Neutrophil (primary cell): ENCODE results near the gene BBOX1.

Experiments used
- H3K27ac ChIP-seq: fragments of 200-600 bp; sonication (generic); 2 replicates; pipeline ENCODE4 v1.5.1; 2016; ENCODE audit warnings: mild to moderate bottlenecking, moderate library complexity
- H3K27me3 ChIP-seq: fragments of 200-600 bp; sonication (generic); 2 replicates; pipeline ENCODE4 v1.6.0; 2016; ENCODE audit warnings: mild to moderate bottlenecking
- H3K36me3 ChIP-seq: fragments of 200-600 bp; sonication (generic); 2 replicates; pipeline ENCODE4 v1.5.1; 2017
- H3K4me1 ChIP-seq, 2 experiments: fragments of 200-600 bp in 1 of 2; sonication (generic) in 1 of 2; 1 replicate in 1 of 2; 2 replicates in 1 of 2; pipeline versions ENCODE4 v1.5.1 to v1.6.1; 2013 to 2016; ENCODE audit warnings: low read depth in 1 of 2, low read length in 1 of 2, mild to moderate bottlenecking in 1 of 2, moderate library complexity in 1 of 2; ENCODE audit not compliant: control insufficient read depth in 1 of 2, insufficient read depth in 1 of 2
- H3K4me3 ChIP-seq, 2 experiments: fragments of 200-600 bp in 1 of 2; sonication (generic) in 1 of 2; 1 replicate in 1 of 2; 2 replicates in 1 of 2; pipeline ENCODE4 v1.5.1; 2013 to 2016; ENCODE audit warnings: low read depth in 1 of 2, low read length in 1 of 2, mild to moderate bottlenecking in 1 of 2, moderate library complexity in 1 of 2
- H3K9me3 ChIP-seq: fragments of 200-600 bp; sonication (generic); 2 replicates; pipeline ENCODE4 v1.5.1; 2016
- TF ChIP-seq, protein P1 (sequence below): fragments of 200-600 bp; sonication (generic); IDR thresholded peaks from 2 replicates; pipeline ENCODE4 v1.5.1; 2016; ENCODE audit warnings: antibody characterized with exemption

Gene BBOX1

DNA sequence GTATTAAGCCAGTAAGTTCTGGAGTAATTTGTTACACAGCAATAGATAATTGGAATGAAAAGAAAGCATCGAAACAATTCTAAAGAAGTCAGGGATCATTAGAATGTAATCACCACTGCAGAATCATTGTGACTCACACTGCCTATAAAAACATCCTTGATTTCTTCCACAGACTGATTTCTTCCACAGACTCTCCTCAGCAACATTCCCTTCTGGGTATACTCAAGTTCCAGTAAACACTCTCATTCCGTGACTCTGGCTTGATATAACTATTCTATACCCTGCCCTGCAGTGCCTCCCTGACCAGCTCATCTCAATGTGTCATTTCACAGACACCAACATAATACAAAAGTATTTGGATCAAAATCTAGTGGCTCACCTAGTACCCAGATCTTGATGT is 120.5 kb downstream of the BBOX1 start:
- Histone ChIP-seq H3K4me3 (no peak overlapping the region), H3K36me3 (no peaks in the 10 kb centered on the region), H3K27ac (no peak overlapping the region), H3K27me3 (no peaks in the 10 kb centered on the region), H3K9me3 (no peaks in the 10 kb centered on the region), H3K4me1 (no peaks in the 10 kb centered on the region)
- TF ChIP-seq, protein P1, sequence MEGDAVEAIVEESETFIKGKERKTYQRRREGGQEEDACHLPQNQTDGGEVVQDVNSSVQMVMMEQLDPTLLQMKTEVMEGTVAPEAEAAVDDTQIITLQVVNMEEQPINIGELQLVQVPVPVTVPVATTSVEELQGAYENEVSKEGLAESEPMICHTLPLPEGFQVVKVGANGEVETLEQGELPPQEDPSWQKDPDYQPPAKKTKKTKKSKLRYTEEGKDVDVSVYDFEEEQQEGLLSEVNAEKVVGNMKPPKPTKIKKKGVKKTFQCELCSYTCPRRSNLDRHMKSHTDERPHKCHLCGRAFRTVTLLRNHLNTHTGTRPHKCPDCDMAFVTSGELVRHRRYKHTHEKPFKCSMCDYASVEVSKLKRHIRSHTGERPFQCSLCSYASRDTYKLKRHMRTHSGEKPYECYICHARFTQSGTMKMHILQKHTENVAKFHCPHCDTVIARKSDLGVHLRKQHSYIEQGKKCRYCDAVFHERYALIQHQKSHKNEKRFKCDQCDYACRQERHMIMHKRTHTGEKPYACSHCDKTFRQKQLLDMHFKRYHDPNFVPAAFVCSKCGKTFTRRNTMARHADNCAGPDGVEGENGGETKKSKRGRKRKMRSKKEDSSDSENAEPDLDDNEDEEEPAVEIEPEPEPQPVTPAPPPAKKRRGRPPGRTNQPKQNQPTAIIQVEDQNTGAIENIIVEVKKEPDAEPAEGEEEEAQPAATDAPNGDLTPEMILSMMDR: no peak

DNA sequence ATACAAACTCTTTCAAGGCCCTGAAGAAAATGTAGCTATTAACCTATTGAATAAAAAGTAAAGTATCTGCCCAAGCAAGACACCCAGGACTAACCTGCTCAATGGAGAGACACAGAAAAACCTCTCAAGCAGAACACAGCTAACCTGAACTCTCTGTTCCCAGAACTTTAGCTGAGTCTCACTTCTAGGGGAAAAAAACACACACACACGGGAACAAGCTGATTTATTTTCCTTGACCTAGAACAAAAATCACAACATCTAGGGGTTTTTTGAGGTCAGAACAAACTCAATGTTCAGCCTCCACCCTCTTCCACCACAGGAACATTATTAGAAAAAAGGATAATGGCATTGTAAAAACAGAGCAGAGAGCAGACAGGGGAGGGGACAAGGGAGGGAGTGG is 121.6 kb downstream of the BBOX1 start:
- no peak overlapping the region for H3K4me3 ChIP-seq
- no peaks in the 10 kb centered on the region for H3K27me3 ChIP-seq
- H3K4me1 ChIP-seq: no peaks in the 10 kb centered on the region
- no peaks in the 10 kb centered on the region for H3K36me3 ChIP-seq
- no peaks in the 10 kb centered on the region for H3K9me3 ChIP-seq
- no peak overlapping the region for H3K27ac ChIP-seq
- TF ChIP-seq, protein P1: no peak

DNA sequence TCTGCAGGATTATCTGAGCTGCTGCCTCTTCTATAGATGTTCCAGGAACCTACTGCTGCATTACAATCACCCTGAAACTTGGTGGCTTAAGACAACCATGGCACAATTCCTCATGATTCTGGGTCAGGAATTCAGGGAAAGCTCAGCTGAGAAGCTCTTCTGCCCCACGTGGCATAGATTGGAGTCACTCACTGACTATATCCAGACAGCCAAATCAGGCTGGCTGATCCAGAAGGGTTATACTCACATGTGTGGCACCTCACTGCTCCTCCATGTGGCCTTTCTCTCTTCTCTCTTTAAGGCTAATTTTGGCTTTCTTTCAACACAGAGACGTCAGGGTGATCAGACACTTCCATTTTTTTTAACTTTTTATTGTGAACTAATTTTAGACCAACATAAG is 125.5 kb downstream of the BBOX1 start:
- Histone ChIP-seq H3K36me3 (no peaks in the 10 kb centered on the region), H3K4me3 (no peak overlapping the region), H3K4me1 (no peaks in the 10 kb centered on the region), H3K9me3 (no peaks in the 10 kb centered on the region), H3K27me3 (no peaks in the 10 kb centered on the region), H3K27ac (no peak overlapping the region)
- TF ChIP-seq, protein P1: no peak

DNA sequence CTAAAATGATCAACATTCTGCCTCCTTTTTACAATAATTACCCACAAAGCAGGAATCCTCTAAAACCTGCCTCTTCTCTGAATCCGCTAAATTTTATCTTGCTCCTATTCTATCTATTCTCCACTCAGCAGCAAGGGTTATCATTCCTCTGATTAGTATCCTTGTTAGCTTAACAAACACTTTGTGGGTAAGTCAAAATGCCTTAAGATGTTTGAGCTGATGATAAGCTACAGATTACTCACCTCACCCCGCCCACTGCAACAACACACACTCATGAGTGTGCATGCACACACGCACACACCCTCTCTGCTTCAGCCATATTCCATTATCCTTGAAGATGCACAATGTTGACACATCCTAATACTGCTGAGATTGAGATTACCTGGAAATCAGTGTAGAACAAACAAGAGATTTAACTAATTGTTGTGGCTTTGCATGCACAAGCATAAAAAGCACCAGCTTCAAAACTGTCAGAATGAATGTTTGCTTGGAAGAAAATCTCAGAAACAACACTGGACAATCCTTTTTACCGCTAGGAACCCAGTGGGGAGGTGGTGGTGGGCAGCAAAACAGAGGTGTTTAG is 130.9 kb downstream of the BBOX1 start:
- Histone ChIP-seq H3K4me1 (no peaks in the 10 kb centered on the region), H3K27me3 (no peaks in the 10 kb centered on the region), H3K36me3 (no peaks in the 10 kb centered on the region)

DNA sequence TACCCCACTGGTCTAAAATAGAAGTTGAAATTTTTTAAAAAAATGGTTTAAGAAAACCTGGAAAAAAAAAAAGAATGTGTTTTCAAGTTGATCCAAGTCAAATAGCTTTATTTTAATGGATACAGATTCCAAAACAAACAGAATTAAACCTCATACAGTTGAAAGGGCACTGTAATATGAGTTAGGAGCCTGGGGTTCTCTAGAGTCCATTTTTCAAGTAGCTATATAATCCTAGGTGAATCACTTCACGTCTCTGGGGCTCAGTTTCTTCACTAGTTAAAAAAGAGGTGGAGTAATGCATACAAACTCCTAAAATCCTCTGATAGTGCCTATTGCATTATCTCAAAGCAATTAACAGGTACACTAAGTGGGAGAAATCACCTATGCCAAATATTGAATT is 132.9 kb downstream of the BBOX1 start:
- Histone ChIP-seq H3K4me1 (no peaks in the 10 kb centered on the region), H3K27ac (no peak overlapping the region), H3K4me3 (no peak overlapping the region), H3K27me3 (no peaks in the 10 kb centered on the region), H3K9me3 (no peaks in the 10 kb centered on the region), H3K36me3 (no peaks in the 10 kb centered on the region)
- TF ChIP-seq, protein P1: no peak

More for the DNA sequence above, 130.9 kb downstream of the BBOX1 start:
- no peak overlapping the region for H3K4me3 ChIP-seq
- no peaks in the 10 kb centered on the region for H3K9me3 ChIP-seq
- TF ChIP-seq, protein P1: no peak
- no peak overlapping the region for H3K27ac ChIP-seq

DNA sequence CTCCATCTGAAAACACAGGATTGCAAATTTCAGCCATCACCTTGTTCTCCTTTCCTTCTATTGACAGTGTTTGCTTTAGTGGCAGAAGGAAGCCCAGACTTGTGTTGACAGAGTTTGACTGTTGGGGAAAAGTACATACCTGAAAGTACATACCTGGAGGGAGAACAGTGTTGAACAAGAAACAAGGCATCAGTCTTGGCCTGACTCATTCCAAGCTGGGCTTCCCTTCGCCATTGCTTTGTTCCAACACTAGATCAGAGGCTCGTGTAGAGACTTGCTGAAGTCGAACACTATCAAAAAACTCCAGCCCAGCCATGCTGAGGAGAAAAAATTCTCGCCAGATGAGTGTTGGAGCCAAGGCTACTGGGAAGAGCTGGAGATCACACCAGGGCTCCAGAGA is 133.4 kb downstream of the BBOX1 start:
- Histone ChIP-seq H3K27ac (no peak overlapping the region), H3K4me1 (no peaks in the 10 kb centered on the region), H3K36me3 (no peaks in the 10 kb centered on the region), H3K4me3 (no peak overlapping the region), H3K9me3 (no peaks in the 10 kb centered on the region), H3K27me3 (no peaks in the 10 kb centered on the region)
- TF ChIP-seq, protein P1: no peak
